ENCODE data around the gene ZMYM3.

GRCh38 chrX:71269801-71270395 lies 16.0 kb upstream of the ZMYM3 start:
- TF ChIP-seq POLR2AphosphoS5 (IDR thresholded peaks at IDR 0.05; ENCODE audit: low read depth, low read length) (no peak), SIN3A (IDR thresholded peaks at IDR 0.05; ENCODE audit: borderline replicate concordance, insufficient read depth, low read length) (no peak), TAF1 (IDR thresholded peaks at IDR 0.05; ENCODE audit: borderline replicate concordance, insufficient read depth, low read length) (no peak)
